ENCODE measurements around the gene EML6. TPM values are rescaled to one million over a fixed set of nuclear protein-coding genes. Genes with fewer than 3 reads are reported as not detected.

The EML6 gene
- total RNA-seq, 3 donors from 2014 or later (not counting 1 experiment from before 2014, with no cell fraction given) = 1.7 to 3.2 (median 2.4) TPM

DNA sequence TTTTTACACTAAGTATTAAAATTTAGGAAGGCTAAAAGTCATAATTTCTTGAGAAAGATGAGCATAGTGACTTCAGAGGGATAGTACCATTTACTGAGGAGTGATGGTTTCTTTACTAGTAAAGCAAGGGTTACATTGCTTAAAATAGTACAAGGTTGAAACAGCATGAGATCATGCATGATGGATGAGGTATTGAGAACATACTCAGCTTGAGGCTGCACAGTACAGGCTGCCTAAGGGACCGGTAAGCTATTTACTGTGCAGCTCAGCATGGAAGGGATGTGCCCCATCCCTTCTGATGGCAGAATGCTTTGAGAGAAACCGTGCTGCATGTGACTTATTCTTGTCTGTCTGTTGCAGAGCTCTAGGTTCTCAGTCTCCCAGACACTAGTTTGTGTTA is 122.1 kb downstream of the EML6 start:
- H3K9me3 Mint-ChIP-seq = no peaks in the 10 kb centered on the region
- no peaks in the 10 kb centered on the region for H3K27me3 Mint-ChIP-seq (ENCODE audit: low read depth in 2 of 2)
- H3K27ac Mint-ChIP-seq = no peak overlapping the region
- intact Hi-C loops (cut with micrococcal nuclease) = no loop called here
- 90% methylated on average over 2 of the region's 2 CpGs for WGBS (ENCODE audit: insufficient coverage)
- H3K36me3 Mint-ChIP-seq = no peaks in the 10 kb centered on the region
- no peak for TF ChIP-seq CTCF (IDR thresholded peaks at IDR 0.05)
- Histone ChIP-seq H3K36me3 (ENCODE audit: control insufficient read depth, insufficient read depth, low read length) (no peaks in the 10 kb centered on the region), H3K4me1 (ENCODE audit: control insufficient read depth, insufficient read depth, low read length) (no peaks in the 10 kb centered on the region), H3K27me3 (ENCODE audit: control insufficient read depth, insufficient read depth, low read length) (no peaks in the 10 kb centered on the region), H3K27ac (ENCODE audit: low read length) (no peak overlapping the region), H3K9me3 (ENCODE audit: control insufficient read depth, insufficient read depth, low read length) (no peaks in the 10 kb centered on the region), H3K4me3 (ENCODE audit: low read length) (no peak overlapping the region)
- ATAC-seq = no peak
- H3K4me3 Mint-ChIP-seq = no peak overlapping the region
- H3K4me1 Mint-ChIP-seq = peaks cover 0 to 6% of the 10 kb centered on the region in 2 donors
- DNase-seq = no peak

DNA sequence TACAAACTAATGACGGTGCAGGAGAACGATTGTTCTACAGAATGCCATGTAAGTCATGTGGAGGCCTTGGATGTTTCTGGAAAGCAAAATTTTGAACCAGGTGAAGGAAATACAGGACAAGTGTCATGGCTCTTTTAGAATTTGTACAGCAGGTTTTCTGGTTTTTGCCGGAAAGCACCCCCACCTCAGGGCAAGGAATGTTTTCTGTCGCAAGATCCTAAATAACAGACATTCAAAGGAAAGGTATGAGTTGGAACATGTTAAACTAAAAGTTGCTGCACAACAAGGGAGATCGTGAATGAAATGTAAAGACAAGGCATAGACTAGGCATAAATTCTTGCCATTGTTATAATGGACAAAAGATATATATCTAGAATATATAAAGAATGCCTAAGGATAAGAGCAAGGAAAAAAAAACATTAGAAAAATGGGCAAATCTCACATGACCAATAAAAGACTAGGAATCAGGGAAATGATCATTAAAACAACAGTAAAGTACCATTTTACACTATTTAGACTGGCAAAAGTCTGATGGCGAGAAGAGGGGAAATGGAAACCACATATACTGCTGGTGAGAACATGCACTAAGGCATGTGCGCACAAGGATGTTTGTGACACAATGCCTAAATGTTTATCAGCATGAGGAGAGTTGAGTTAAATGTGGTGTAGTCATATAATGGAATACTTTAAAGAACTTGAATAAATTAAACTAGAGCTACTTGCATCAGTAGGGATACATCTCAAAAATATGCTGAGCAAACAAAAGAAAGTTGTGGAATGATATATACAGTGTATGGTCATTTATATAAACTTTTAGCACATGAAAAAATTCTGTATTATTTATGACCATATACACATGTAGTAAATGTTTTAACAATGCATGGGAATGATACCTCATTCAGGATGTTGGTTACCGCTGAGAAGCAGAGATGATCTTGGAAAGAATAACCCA is 127.0 kb downstream of the EML6 start:
- intact Hi-C loops (cut with micrococcal nuclease) = no loop called here
- Mint-ChIP-seq H3K9me3 (no peaks in the 10 kb centered on the region), H3K27ac (no peak overlapping the region), H3K36me3 (no peaks in the 10 kb centered on the region), H3K27me3 (ENCODE audit: low read depth in 2 of 2) (no peaks in the 10 kb centered on the region), H3K4me3 (no peak overlapping the region), H3K4me1 (peaks cover 0 to 9% of the 10 kb centered on the region in 2 donors)
- no peak overlapping the region for H3K4me3 ChIP-seq (ENCODE audit: low read length)
- no peak for TF ChIP-seq CTCF (IDR thresholded peaks at IDR 0.05)
- DNase-seq (no peak), ATAC-seq (peak in 2 of 3 donors; percentile 41 to 76)
- no peaks in the 10 kb centered on the region for H3K27me3 ChIP-seq (ENCODE audit: control insufficient read depth, insufficient read depth, low read length)
- 91% methylated on average over 8 of the region's 8 CpGs for WGBS (ENCODE audit: insufficient coverage)
- H3K9me3 ChIP-seq (ENCODE audit: control insufficient read depth, insufficient read depth, low read length) = no peaks in the 10 kb centered on the region
- no peak overlapping the region for H3K27ac ChIP-seq (ENCODE audit: low read length)
- no peaks in the 10 kb centered on the region for H3K4me1 ChIP-seq (ENCODE audit: control insufficient read depth, insufficient read depth, low read length)
- H3K36me3 ChIP-seq (ENCODE audit: control insufficient read depth, insufficient read depth, low read length) = no peaks in the 10 kb centered on the region

DNA sequence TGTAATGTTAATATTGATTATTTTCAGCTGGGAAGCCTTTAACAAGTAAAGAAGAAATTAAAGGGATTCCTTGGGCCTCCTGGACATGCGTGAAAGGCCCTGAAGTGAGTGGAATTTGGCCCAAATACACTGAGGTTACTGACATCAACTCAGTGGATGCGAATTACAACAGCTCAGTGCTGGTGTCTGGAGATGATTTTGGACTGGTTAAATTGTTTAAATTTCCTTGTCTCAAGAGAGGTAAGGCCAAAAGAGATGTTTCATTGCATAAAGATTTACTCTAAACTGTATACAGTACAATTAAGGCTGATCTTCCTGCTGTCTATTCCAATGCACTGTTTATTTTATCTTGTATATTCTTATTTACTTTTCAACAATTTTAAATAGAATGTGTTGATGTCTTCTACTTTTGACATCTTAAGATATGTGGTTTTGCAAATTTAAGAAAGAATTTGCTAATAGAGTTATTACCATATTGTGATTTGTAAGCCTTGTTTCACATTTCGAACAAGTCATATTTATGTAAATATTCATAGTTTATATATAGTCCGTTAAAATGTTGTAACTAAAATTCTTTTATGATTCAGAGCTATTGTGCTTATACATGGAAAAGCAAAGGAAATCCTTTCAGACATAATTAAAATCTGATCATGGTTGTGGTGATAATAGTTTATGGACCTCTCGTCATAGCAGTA is 130.3 kb downstream of the EML6 start:
- no peak overlapping the region for H3K4me3 Mint-ChIP-seq
- H3K27me3 Mint-ChIP-seq (ENCODE audit: low read depth in 2 of 2) = no peaks in the 10 kb centered on the region
- ATAC-seq (no peak), DNase-seq (no peak)
- H3K9me3 Mint-ChIP-seq = no peaks in the 10 kb centered on the region
- Histone ChIP-seq H3K27me3 (ENCODE audit: control insufficient read depth, insufficient read depth, low read length) (no peaks in the 10 kb centered on the region), H3K4me3 (ENCODE audit: low read length) (no peak overlapping the region), H3K27ac (ENCODE audit: low read length) (no peak overlapping the region), H3K36me3 (ENCODE audit: control insufficient read depth, insufficient read depth, low read length) (no peaks in the 10 kb centered on the region), H3K9me3 (ENCODE audit: control insufficient read depth, insufficient read depth, low read length) (no peaks in the 10 kb centered on the region), H3K4me1 (ENCODE audit: control insufficient read depth, insufficient read depth, low read length) (no peaks in the 10 kb centered on the region)
- peaks cover 0 to 9% of the 10 kb centered on the region in 2 donors for H3K4me1 Mint-ChIP-seq
- intact Hi-C loops (cut with micrococcal nuclease) = no loop called here
- 93% methylated on average over 2 of the region's 5 CpGs for WGBS (ENCODE audit: insufficient coverage)
- no peak overlapping the region for H3K27ac Mint-ChIP-seq
- H3K36me3 Mint-ChIP-seq = no peaks in the 10 kb centered on the region
- TF ChIP-seq CTCF (IDR thresholded peaks at IDR 0.05) = no peak
